ENCODE results near the gene KIF1C. TPM values are rescaled to one million over a fixed set of nuclear protein-coding genes. Genes with fewer than 3 reads are reported as not detected.
A peak's percentile ranks its signal among the peaks of the same experiment; 100 is the strongest.
"Not testable (repeated sequence)": the region's sequence is repeated elsewhere in the genome, so short reads cannot be mapped to it uniquely, and the experiment has no call there.

The KIF1C gene
- total and polyA plus RNA-seq, 12 donors: 141 to 826 (median 592) TPM

DNA sequence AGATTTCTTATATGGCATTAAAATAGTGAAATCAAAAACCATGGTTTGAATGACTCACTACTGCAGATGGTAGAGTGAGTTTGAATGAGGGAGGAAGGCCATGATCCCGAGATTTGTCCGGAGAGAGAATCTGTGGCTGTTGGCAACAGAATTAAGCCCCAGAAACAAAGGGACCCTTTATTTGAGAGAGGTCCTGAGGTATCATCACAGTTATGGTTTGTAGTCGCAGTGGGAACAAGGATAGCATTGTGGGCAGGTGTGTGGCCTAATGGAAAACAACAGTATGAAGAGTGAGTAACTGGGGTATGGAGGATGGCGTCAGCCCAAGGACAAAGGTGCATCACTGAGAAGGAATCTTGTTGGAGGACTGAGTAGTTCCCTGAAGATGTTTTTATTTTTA, 72.0 kb downstream of the KIF1C start:
- WGBS, 2 donors: 81 to 86% methylated on average over 4 of the region's 4 CpGs
- intact Hi-C loops (cut with DNase I): loop anchor here in 2 of 10 donors (10.0 kb wide), 1 partner anchor 155 kb away; no protein-coding TSS in a partner anchor
- H3K9me3 ChIP-seq: no peaks in the 10 kb centered on the region
- DNase-seq (no peak), ATAC-seq (no peak)
- no peaks in the 10 kb centered on the region for H3K4me1 ChIP-seq
- no peak overlapping the region for H3K27ac ChIP-seq
- TF ChIP-seq, protein P1, sequence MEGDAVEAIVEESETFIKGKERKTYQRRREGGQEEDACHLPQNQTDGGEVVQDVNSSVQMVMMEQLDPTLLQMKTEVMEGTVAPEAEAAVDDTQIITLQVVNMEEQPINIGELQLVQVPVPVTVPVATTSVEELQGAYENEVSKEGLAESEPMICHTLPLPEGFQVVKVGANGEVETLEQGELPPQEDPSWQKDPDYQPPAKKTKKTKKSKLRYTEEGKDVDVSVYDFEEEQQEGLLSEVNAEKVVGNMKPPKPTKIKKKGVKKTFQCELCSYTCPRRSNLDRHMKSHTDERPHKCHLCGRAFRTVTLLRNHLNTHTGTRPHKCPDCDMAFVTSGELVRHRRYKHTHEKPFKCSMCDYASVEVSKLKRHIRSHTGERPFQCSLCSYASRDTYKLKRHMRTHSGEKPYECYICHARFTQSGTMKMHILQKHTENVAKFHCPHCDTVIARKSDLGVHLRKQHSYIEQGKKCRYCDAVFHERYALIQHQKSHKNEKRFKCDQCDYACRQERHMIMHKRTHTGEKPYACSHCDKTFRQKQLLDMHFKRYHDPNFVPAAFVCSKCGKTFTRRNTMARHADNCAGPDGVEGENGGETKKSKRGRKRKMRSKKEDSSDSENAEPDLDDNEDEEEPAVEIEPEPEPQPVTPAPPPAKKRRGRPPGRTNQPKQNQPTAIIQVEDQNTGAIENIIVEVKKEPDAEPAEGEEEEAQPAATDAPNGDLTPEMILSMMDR (IDR thresholded peaks at IDR 0.05): no peak
- peaks cover 0 to 4% (median 0%) of the 10 kb centered on the region in 7 donors for H3K27me3 ChIP-seq
- no peaks in the 10 kb centered on the region for H3K36me3 ChIP-seq
- no peak overlapping the region for H3K4me3 ChIP-seq

DNA sequence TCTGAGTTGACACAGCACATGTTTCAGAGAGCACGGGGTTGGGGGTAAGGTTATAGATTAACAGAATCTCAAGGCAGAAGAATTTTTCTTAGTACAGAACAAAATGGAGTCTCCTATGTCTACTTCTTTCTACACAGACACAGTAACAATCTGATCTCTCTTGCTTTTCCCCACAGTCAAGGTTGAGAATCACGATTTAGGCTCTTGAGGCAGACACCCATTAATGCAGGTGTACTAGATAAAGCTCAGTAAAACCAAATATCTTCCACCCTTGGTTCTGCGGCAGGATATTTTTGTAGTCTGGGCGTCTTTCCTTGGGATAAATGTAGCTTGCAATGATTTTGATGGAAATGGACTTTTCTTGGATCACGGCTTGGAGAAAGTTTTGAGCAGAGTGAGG, 77.7 kb downstream of the KIF1C start:
- H3K27ac ChIP-seq; intact Hi-C loops (cut with DNase I); DNase-seq; H3K36me3 ChIP-seq; H3K4me3 ChIP-seq; H3K27me3 ChIP-seq; ATAC-seq; H3K9me3 ChIP-seq: not testable (repeated sequence)
- 89 to 93% methylated on average over 4 of the region's 5 CpGs for WGBS, 2 donors
- peaks cover 2 to 30% (median 18%) of the 10 kb centered on the region in 9 donors for H3K4me1 ChIP-seq

DNA sequence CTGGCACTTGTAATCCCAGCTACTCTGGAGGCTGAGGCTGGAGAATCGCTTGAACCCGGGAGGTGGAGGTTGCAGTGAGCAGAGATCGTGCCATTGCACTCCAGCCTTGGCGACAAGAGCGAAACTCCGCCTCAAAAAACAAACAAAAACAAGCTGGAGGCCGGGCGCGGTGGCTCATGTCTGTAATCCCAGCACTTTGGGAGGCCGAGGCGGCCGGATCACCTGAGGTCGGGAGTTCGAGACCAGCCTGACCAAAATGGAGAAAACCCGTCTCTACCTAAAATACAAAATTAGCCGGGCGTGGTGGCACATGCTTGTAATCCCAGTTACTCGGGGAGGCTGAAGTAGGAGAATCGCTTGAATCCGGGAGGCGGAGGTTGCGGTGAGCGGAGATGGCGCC, 79.5 kb downstream of the KIF1C start:
- peak overlapping the region in 8 of 10 donors; percentile 62 to 91 (median 88) for H3K4me3 ChIP-seq
- peak overlapping the region in 7 of 10 donors; percentile 79 to 94 (median 91) for H3K27ac ChIP-seq
- intact Hi-C loops (cut with DNase I): not testable (repeated sequence)

DNA sequence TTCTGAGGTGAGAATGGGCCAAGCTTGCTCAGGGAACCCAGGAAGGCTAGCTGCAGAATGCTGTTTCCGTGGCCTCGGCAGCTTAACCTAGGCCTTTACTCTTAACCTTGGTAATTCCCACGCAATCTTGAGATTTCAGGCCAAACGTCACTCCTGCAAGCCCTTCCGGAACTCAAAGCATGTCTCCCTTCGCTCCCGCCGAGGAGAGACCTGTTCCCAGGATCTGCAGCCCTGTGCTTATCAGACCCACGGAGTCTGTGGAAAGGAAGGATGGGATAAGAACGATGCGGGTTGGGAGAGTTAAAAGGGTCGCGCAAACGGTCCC, 80.0 kb downstream of the KIF1C start:
- Histone ChIP-seq H3K27ac (peak overlapping the region; percentile 62 to 94 (median 90)), H3K9me3 (peaks cover 0 to 9% (median 0%) of the 10 kb centered on the region in 11 donors), H3K4me1 (peaks cover 2 to 39% (median 18%) of the 10 kb centered on the region in 9 donors), H3K36me3 (peaks cover 0 to 7% (median 0%) of the 10 kb centered on the region in 9 donors), H3K27me3 (no peaks in the 10 kb centered on the region), H3K4me3 (peak overlapping the region; percentile 62 to 91 (median 88))
- ATAC-seq (peak in 7 of 8 donors; percentile 21 to 59 (median 39)), DNase-seq (no peak)
- WGBS, 2 donors: 10 to 12% methylated on average over 14 of the region's 14 CpGs
- intact Hi-C loops (cut with DNase I): no loop called here
- TF ChIP-seq, protein P1 (IDR thresholded peaks at IDR 0.05): no peak

More for the DNA sequence above, 79.5 kb downstream of the KIF1C start:
- not testable (repeated sequence) for DNase-seq, H3K9me3 ChIP-seq, H3K27me3 ChIP-seq, H3K36me3 ChIP-seq
- H3K4me1 ChIP-seq: peaks cover 2 to 39% (median 18%) of the 10 kb centered on the region in 9 donors
- peak in 1 of 8 donors; percentile 3 for ATAC-seq
- WGBS, 2 donors: 97 to 98% methylated on average over 24 of the region's 24 CpGs

Small RNA genes lying within 50 kb of the gene (microRNA-seq; reads per million reads assigned to microRNA genes)
- gene MIR6864 (0 reads per million in 2 donors), gene MIR6865 (0 to 0.51 reads per million in 2 donors)

Other genes starting within 250 kb of the KIF1C start
- not detected for gene TM4SF5, start 226.1 kb upstream of the KIF1C start, total RNA-seq
- not detected for gene TM4SF5, start 226.1 kb upstream of the KIF1C start, polyA plus RNA-seq
- gene VMO1, start 211.6 kb upstream of the KIF1C start, total RNA-seq: 1 to 10 TPM in 1 of 10 donors, under 1 TPM in 7, not detected in 2; 0.38 to 2.1 (median 0.59) TPM
- gene VMO1, start 211.6 kb upstream of the KIF1C start, polyA plus RNA-seq: 1 to 10 TPM; 1.2 to 1.8 TPM
- gene GLTPD2, start 209.0 kb upstream of the KIF1C start, total RNA-seq: under 1 TPM in 1 of 10 donors, not detected in 9; 0.25 TPM
- gene GLTPD2, start 209.0 kb upstream of the KIF1C start, polyA plus RNA-seq: not detected
- gene PSMB6, start 201.8 kb upstream of the KIF1C start, total RNA-seq: 100 to 1,000 TPM; 160 to 221 (median 176) TPM
- gene PSMB6, start 201.8 kb upstream of the KIF1C start, polyA plus RNA-seq: 100 to 1,000 TPM; 151 to 386 TPM
- gene PLD2, start 190.8 kb upstream of the KIF1C start, total RNA-seq: 10 to 100 TPM in 6 of 10 donors, 1 to 10 TPM in 4; 6.4 to 18.6 (median 10.4) TPM
- 10 to 100 TPM in 1 of 2 donors, 1 to 10 TPM in 1; 5.6 to 20.7 TPM for gene PLD2, start 190.8 kb upstream of the KIF1C start, polyA plus RNA-seq
- 10 to 100 TPM; 26.4 to 54.1 (median 33.5) TPM for gene MINK1, start 164.6 kb upstream of the KIF1C start, total RNA-seq
- 10 to 100 TPM; 17.3 to 52.3 TPM for gene MINK1, start 164.6 kb upstream of the KIF1C start, polyA plus RNA-seq
- gene C17orf107, start 98.4 kb upstream of the KIF1C start, total RNA-seq: under 1 TPM in 9 of 10 donors, not detected in 1; 0.28 to 0.86 (median 0.39) TPM
- under 1 TPM; 0.44 to 0.57 TPM for gene C17orf107, start 98.4 kb upstream of the KIF1C start, polyA plus RNA-seq
- gene CHRNE, start 94.9 kb upstream of the KIF1C start, total RNA-seq: 1 to 10 TPM in 3 of 10 donors, under 1 TPM in 7; 0.19 to 1.6 (median 0.53) TPM
- under 1 TPM; 0.44 to 0.71 TPM for gene CHRNE, start 94.9 kb upstream of the KIF1C start, polyA plus RNA-seq
- gene GP1BA, start 65.7 kb upstream of the KIF1C start, total RNA-seq: under 1 TPM in 5 of 10 donors, not detected in 5; 0.15 to 0.53 (median 0.39) TPM
- under 1 TPM; 0.04 to 0.15 TPM for gene GP1BA, start 65.7 kb upstream of the KIF1C start, polyA plus RNA-seq
- gene SLC25A11, start 57.9 kb upstream of the KIF1C start, total RNA-seq: 100 to 1,000 TPM; 181 to 312 (median 242) TPM
- gene SLC25A11, start 57.9 kb upstream of the KIF1C start, polyA plus RNA-seq: 100 to 1,000 TPM; 126 to 127 TPM
- 100 to 1,000 TPM in 1 of 10 donors, 10 to 100 TPM in 9; 65.0 to 104 (median 80.9) TPM for gene RNF167, start 57.7 kb upstream of the KIF1C start, total RNA-seq
- 100 to 1,000 TPM; 132 to 202 TPM for gene RNF167, start 57.7 kb upstream of the KIF1C start, polyA plus RNA-seq
- gene PFN1, start 49.4 kb upstream of the KIF1C start, total RNA-seq: 100 to 1,000 TPM; 144 to 376 (median 160) TPM
- gene PFN1, start 49.4 kb upstream of the KIF1C start, polyA plus RNA-seq: 100 to 1,000 TPM; 170 to 830 TPM
- gene ENO3, start 46.8 kb upstream of the KIF1C start, total RNA-seq: 1,000 to 10,000 TPM in 2 of 10 donors, 100 to 1,000 TPM in 8; 609 to 1,418 (median 746) TPM
- 1,000 to 10,000 TPM in 1 of 2 donors, 100 to 1,000 TPM in 1; 143 to 1,668 TPM for gene ENO3, start 46.8 kb upstream of the KIF1C start, polyA plus RNA-seq
- gene SPAG7, start 30.1 kb upstream of the KIF1C start, total RNA-seq: 100 to 1,000 TPM in 9 of 10 donors, 10 to 100 TPM in 1; 95.5 to 189 (median 135) TPM
- gene SPAG7, start 30.1 kb upstream of the KIF1C start, polyA plus RNA-seq: 100 to 1,000 TPM; 134 to 157 TPM
- 10 to 100 TPM; 26.0 to 42.0 (median 33.7) TPM for gene CAMTA2, start 10.3 kb upstream of the KIF1C start, total RNA-seq
- gene CAMTA2, start 10.3 kb upstream of the KIF1C start, polyA plus RNA-seq: 10 to 100 TPM; 43.1 to 74.3 TPM
- gene INCA1, start 428 bp upstream of the KIF1C start, total RNA-seq: 1 to 10 TPM; 1.8 to 2.9 (median 2.2) TPM
- gene INCA1, start 428 bp upstream of the KIF1C start, polyA plus RNA-seq: 1 to 10 TPM in 1 of 2 donors, under 1 TPM in 1; 0.83 to 7.8 TPM
- under 1 TPM in 3 of 10 donors, not detected in 7; 0.11 to 0.14 (median 0.12) TPM for gene SLC52A1, start 37.5 kb downstream of the KIF1C start, total RNA-seq
- not detected for gene SLC52A1, start 37.5 kb downstream of the KIF1C start, polyA plus RNA-seq
- gene ZFP3, start 80.5 kb downstream of the KIF1C start, total RNA-seq: 10 to 100 TPM in 8 of 10 donors, 1 to 10 TPM in 2; 7.6 to 14.6 (median 12.2) TPM
- gene ZFP3, start 80.5 kb downstream of the KIF1C start, polyA plus RNA-seq: 1 to 10 TPM; 3.1 to 4.5 TPM
- 1 to 10 TPM; 2.1 to 5.8 (median 4.4) TPM for gene ZNF232, start 113.9 kb downstream of the KIF1C start, total RNA-seq
- 1 to 10 TPM; 3.6 to 4.3 TPM for gene ZNF232, start 113.9 kb downstream of the KIF1C start, polyA plus RNA-seq
- 1 to 10 TPM in 2 of 10 donors, under 1 TPM in 7, not detected in 1; 0.05 to 1.6 (median 0.06) TPM for gene USP6, start 118.1 kb downstream of the KIF1C start, total RNA-seq
- gene USP6, start 118.1 kb downstream of the KIF1C start, polyA plus RNA-seq: under 1 TPM; 0.01 to 0.07 TPM
- gene ZNF594, start 193.9 kb downstream of the KIF1C start, total RNA-seq: 1 to 10 TPM; 4.0 to 9.1 (median 6.7) TPM
- gene ZNF594, start 193.9 kb downstream of the KIF1C start, polyA plus RNA-seq: 1 to 10 TPM; 1.4 to 3.6 TPM
- gene SCIMP, start 236.9 kb downstream of the KIF1C start, total RNA-seq: 1 to 10 TPM in 2 of 10 donors, under 1 TPM in 8; 0.11 to 9.7 (median 0.73) TPM
- 1 to 10 TPM in 1 of 2 donors, under 1 TPM in 1; 0.15 to 1.0 TPM for gene SCIMP, start 236.9 kb downstream of the KIF1C start, polyA plus RNA-seq